Activated T-helper 2 cell treated with anti-CD3 and anti-CD28 coated beads, Interferon-gamma antibody, Interleukin-2, Interleukin-4, amounts not matched to agents 10 μg/mL and 5 μg/mL and 100 μg/mL, durations not matched to agents 14 hours and 24 hours and 36 hours (primary cell): ENCODE results near the gene JPH2. TPM values are rescaled to one million over a fixed set of nuclear protein-coding genes. Genes with fewer than 3 reads are reported as not detected.

ENCODE experiments used
- DNase-seq: peaks from one replicate; pipeline ENCODE4 v3.0.0; 2021; ENCODE audit warnings: low spot score
- H3K27ac Mint-ChIP-seq: one replicate; pipeline ENCODE4 v1.8.0; 2021; ENCODE audit warnings: mixed read lengths
- H3K27me3 Mint-ChIP-seq: one replicate; pipeline ENCODE4 v1.8.0; 2021; ENCODE audit warnings: low read depth, mixed read lengths
- H3K36me3 Mint-ChIP-seq: one replicate; pipeline ENCODE4 v1.8.0; 2021; ENCODE audit warnings: low read depth, mixed read lengths
- H3K4me1 Mint-ChIP-seq: one replicate; pipeline ENCODE4 v1.8.0; 2021; ENCODE audit warnings: low read depth, mixed read lengths
- H3K4me3 Mint-ChIP-seq: one replicate; pipeline ENCODE4 v1.8.0; 2021; ENCODE audit warnings: low read depth, mild to moderate bottlenecking, moderate library complexity, mixed read lengths
- H3K9me3 Mint-ChIP-seq: one replicate; pipeline ENCODE4 v1.8.0; 2021; ENCODE audit warnings: mixed read lengths
- intact Hi-C: fragments of 100-400 bp; cut with micrococcal nuclease; formaldehyde crosslinking; loops from one replicate; pipeline ENCODE4 v1.15.1; 2023
- total RNA-seq: library from RNA; stranded (reverse); gene quantifications from 2 replicates; pipeline ENCODE4 v1.2.3, GENCODE V29; 2022

Gene JPH2
- total RNA-seq, 1 donor from 2014 or later, result not detected

DNA sequence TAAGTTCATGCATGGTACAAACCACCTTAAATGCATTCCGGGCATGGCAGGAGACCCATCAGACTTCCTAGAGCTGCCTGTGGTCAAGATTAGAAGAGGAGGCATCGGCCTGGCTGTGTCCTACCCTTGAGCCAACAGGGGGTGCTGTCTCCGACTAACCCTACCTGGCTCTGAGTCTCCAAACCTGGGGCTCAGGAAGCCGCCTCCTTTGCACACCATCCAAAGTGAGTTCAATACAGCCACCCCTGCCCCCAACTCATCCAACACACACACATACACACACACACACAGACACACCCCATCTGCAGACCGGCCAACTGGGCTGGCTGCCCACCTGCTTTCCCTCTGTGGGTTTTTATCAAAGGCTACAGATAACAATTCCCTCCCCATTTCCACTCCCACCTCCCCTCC is 77.0 kb downstream of the JPH2 start:
- no peak overlapping the region for H3K27ac Mint-ChIP-seq
- H3K9me3 Mint-ChIP-seq, result peaks cover 10% of the 10 kb centered on the region
- no peaks in the 10 kb centered on the region for H3K4me1 Mint-ChIP-seq
- no peaks in the 10 kb centered on the region for H3K36me3 Mint-ChIP-seq
- intact Hi-C loops, result no loop called here
- DNase-seq, result no peak
- peaks cover 13% of the 10 kb centered on the region for H3K27me3 Mint-ChIP-seq
- H3K4me3 Mint-ChIP-seq, result no peak overlapping the region

GRCh38 chr20:44106615-44107014 is 80.4 kb downstream of the JPH2 start:
- no peak for DNase-seq
- Mint-ChIP-seq H3K36me3 (no peaks in the 10 kb centered on the region), H3K4me1 (no peaks in the 10 kb centered on the region), H3K4me3 (no peak overlapping the region), H3K27me3 (peaks cover 36% of the 10 kb centered on the region), H3K27ac (no peak overlapping the region), H3K9me3 (peaks cover 10% of the 10 kb centered on the region)
- intact Hi-C loops, result no loop called here

DNA sequence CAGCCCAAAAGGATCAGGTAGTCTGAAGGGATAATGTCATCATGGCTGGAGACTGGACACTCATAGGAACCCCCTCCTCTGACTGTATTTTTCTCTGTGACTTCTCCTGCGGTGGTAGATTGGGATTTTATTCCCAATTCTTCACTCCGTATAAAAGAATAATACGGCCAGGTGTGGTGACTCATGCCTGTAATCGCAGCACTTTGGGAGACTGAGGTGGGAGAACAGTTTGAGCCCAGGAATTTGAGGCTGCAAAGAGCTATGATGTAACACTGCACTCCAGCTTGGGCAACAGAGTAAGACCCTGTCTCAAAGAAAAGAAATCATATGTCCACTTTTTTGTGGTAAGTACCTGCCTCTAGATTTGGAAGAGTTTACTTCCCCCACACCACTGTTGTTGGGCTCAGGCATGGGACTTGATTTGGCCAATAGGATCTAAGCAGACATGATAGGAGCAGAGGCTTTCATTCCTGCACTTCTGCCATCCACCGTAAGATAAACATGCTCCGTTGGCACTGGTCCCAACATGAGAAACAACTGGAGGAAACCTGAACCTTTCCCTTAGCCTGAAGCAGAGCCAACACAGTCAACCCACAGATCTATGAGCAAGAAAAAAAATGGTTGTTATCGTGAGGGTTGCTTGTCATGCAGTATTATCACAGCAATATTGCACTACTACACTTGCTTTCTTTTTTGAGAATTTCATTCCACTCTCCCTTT is 82.0 kb downstream of the JPH2 start:
- peaks cover 48% of the 10 kb centered on the region for H3K27me3 Mint-ChIP-seq
- no peaks in the 10 kb centered on the region for H3K4me1 Mint-ChIP-seq
- H3K27ac Mint-ChIP-seq, result no peak overlapping the region
- no peak for DNase-seq
- no peak overlapping the region for H3K4me3 Mint-ChIP-seq
- H3K36me3 Mint-ChIP-seq, result no peaks in the 10 kb centered on the region
- peaks cover 10% of the 10 kb centered on the region for H3K9me3 Mint-ChIP-seq
- intact Hi-C loops, result no loop called here

DNA sequence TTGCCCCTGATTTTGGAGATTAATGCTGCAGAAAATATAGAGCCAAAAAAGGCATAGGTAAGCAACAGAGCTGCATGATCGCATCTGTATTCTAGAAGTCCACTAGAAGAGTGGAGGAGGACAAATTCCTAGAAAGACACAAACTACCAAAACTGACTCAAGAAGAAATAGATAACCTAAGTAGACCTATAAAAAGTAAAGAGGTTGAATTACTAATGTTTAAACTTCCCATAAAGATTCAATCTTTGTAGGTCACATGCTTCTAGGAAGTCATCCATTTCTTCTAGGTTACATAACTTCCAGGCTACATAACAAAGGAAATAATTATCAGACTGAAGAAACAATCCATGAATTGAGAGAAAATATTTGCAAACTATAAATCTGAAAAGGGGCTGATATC is 84.4 kb downstream of the JPH2 start:
- no peak overlapping the region for H3K27ac Mint-ChIP-seq
- intact Hi-C loops, result no loop called here
- H3K4me1 Mint-ChIP-seq, result no peaks in the 10 kb centered on the region
- DNase-seq, result no peak
- H3K36me3 Mint-ChIP-seq, result no peaks in the 10 kb centered on the region
- H3K27me3 Mint-ChIP-seq, result peaks cover 48% of the 10 kb centered on the region
- no peak overlapping the region for H3K4me3 Mint-ChIP-seq
- peaks cover 4% of the 10 kb centered on the region for H3K9me3 Mint-ChIP-seq

GRCh38 chr20:44099832-44100231 is 87.2 kb downstream of the JPH2 start:
- Mint-ChIP-seq H3K4me1 (no peaks in the 10 kb centered on the region), H3K4me3 (no peak overlapping the region), H3K27ac (no peak overlapping the region), H3K9me3 (no peaks in the 10 kb centered on the region), H3K36me3 (no peaks in the 10 kb centered on the region), H3K27me3 (peaks cover 34% of the 10 kb centered on the region)
- DNase-seq, result no peak
- intact Hi-C loops, result no loop called here

DNA sequence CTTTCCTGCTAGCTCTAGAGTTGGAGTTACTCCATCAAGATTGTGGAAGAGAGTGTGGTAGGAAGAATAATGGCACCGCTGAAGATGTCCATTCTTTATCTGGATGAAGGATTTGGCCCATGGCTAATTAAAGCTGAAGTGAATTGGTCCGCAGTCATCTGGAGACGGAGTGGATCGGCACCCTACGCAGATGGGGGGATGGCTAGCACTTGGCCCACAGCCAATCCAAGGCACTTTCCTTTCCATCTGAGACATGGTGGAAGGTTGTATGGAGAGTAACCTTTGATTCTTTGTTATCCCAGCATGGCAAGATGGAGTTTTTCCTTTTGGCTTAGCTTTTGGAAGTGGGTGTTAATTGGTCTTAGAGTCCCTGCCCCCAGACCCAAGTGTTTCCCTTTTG is 88.3 kb downstream of the JPH2 start:
- H3K27me3 Mint-ChIP-seq, result peaks cover 31% of the 10 kb centered on the region
- no peaks in the 10 kb centered on the region for H3K36me3 Mint-ChIP-seq
- H3K9me3 Mint-ChIP-seq, result no peaks in the 10 kb centered on the region
- no peak overlapping the region for H3K27ac Mint-ChIP-seq
- no peak overlapping the region for H3K4me3 Mint-ChIP-seq
- no peak for DNase-seq
- intact Hi-C loops, result no loop called here
- H3K4me1 Mint-ChIP-seq, result no peaks in the 10 kb centered on the region

DNA sequence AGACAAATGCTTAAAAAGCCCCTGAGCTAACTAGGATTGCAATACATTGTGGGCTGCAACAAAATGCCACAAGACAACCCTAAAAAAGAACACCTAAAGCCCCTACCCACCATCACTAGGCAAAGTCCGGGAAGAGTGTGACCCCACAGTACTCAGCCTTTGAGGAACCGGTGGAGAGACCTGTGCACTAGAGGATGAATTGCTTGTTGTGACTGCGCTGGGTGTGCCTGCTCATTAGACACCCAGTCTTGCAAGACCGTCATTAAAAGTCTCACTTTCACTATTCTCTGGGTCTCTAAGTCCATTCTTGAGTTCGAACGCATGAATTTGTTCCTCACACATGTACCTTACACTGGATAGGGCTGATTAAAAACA is 88.7 kb downstream of the JPH2 start:
- Mint-ChIP-seq H3K4me3 (no peak overlapping the region), H3K9me3 (no peaks in the 10 kb centered on the region), H3K4me1 (no peaks in the 10 kb centered on the region), H3K27me3 (peaks cover 30% of the 10 kb centered on the region), H3K27ac (no peak overlapping the region), H3K36me3 (no peaks in the 10 kb centered on the region)
- no peak for DNase-seq
- intact Hi-C loops, result no loop called here

GRCh38 chr20:44097521-44098255 is 89.3 kb downstream of the JPH2 start:
- Mint-ChIP-seq H3K4me1 (peaks cover 4% of the 10 kb centered on the region), H3K4me3 (no peak overlapping the region), H3K36me3 (no peaks in the 10 kb centered on the region), H3K27ac (no peak overlapping the region), H3K27me3 (peaks cover 30% of the 10 kb centered on the region), H3K9me3 (no peaks in the 10 kb centered on the region)
- intact Hi-C loops, result no loop called here
- no peak for DNase-seq

DNA sequence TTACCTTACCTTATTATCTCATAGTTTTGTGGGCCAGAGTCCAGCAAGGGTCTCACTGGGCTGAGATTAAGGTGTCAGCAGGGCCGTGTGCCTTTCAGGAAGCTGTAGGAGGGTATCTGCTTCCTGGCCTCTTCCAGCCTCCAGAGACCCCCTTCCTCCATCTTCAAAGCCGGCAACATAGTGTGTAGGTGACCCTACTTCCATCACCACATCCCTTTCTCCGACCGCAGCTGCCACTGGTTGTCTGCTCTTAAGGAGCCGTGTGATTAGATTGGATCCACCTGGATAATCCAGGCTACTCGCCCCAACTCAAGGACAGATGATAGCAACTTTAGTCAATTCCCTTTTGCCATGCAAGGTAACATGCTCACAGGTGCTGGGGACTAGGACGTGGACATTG is 91.2 kb downstream of the JPH2 start:
- Mint-ChIP-seq H3K4me1 (peaks cover 4% of the 10 kb centered on the region), H3K27ac (no peak overlapping the region), H3K27me3 (peaks cover 16% of the 10 kb centered on the region), H3K9me3 (no peaks in the 10 kb centered on the region), H3K36me3 (no peaks in the 10 kb centered on the region), H3K4me3 (no peak overlapping the region)
- no peak for DNase-seq
- intact Hi-C loops, result no loop called here

DNA sequence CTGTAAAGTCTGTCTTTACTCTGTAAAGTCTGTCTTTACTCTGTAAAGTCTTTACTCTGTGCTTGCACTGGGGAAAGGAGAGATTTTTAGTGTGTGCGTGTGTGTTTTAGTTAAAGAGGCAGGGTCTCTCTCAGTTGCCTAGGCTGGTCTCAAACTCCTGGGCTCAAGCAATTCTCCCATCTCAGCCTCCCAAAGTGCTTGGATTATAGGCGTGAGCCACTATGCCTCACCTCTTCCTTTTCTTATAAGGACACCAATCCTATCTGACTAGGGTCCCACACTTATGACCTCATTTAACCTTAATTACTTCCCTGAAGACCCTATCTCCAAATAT is 93.8 kb downstream of the JPH2 start:
- H3K4me3 Mint-ChIP-seq, result no peak overlapping the region
- peaks cover 4% of the 10 kb centered on the region for H3K4me1 Mint-ChIP-seq
- H3K9me3 Mint-ChIP-seq, result no peaks in the 10 kb centered on the region
- H3K27ac Mint-ChIP-seq, result no peak overlapping the region
- peaks cover 11% of the 10 kb centered on the region for H3K27me3 Mint-ChIP-seq
- intact Hi-C loops, result loop anchor here (5.0 kb wide), 2 partner anchors 556 to 646 kb away; no protein-coding TSS in a partner anchor
- DNase-seq, result no peak
- H3K36me3 Mint-ChIP-seq, result no peaks in the 10 kb centered on the region

DNA sequence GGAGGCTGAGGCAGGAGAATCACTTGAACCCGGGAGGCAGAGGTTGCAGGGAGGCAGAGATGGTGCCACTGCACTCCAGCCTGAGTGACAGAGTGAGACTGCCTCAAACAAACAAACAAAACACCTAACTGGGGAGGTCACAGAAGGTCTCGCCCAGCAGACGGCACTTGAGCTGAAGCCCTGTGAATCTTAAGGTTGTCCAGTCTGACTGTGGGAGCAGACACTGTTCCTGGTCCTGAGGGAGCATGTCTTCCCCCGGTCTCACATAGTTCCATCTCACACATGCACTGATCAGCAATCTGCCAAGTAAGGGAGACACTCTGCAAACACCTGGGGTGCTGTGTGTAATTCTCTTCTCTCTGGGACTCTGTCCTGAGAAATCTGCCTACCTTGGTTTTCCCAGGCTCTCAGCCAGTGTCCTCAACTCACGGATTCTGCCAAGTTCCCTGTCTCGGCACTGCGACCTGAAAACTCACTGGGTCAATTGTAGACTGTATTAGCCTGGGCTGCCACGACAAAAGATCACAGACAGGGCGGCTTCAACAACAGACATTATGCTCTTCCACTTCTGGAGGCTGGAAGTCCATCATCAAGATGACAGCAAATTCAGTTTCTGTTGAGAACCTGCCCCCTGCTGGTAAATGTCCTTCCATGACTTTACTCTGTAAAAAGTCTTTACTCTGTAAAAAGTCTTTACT is 94.3 kb downstream of the JPH2 start:
- intact Hi-C loops, result loop anchor here (5.0 kb wide), 2 partner anchors 555 to 645 kb away; no protein-coding TSS in a partner anchor
- Mint-ChIP-seq H3K36me3 (no peaks in the 10 kb centered on the region), H3K27ac (no peak overlapping the region), H3K4me3 (no peak overlapping the region), H3K27me3 (peaks cover 11% of the 10 kb centered on the region), H3K9me3 (no peaks in the 10 kb centered on the region), H3K4me1 (peaks cover 4% of the 10 kb centered on the region)
- DNase-seq, result no peak

- H3K36me3 Mint-ChIP-seq, result no peaks in the 10 kb centered on the region
- intact Hi-C loops, result loop anchor here (5.0 kb wide), 2 partner anchors 554 to 644 kb away; no protein-coding TSS in a partner anchor
- no peak for DNase-seq
Observed at GRCh38 chr20:44091026-44091425, 96.0 kb downstream of the JPH2 start.

More at GRCh38 chr20:44091026-44091425, 96.0 kb downstream of the JPH2 start:
- Mint-ChIP-seq H3K27ac (no peak overlapping the region), H3K4me1 (peaks cover 4% of the 10 kb centered on the region), H3K4me3 (no peak overlapping the region), H3K9me3 (no peaks in the 10 kb centered on the region), H3K27me3 (peaks cover 16% of the 10 kb centered on the region)
